Right hindlimb (tissue), 1 donor: ENCODE results near the gene CPM.
A peak's percentile ranks its signal among the peaks of the same experiment; 100 is the strongest.

Source experiments
- DNase-seq: peaks from one replicate; pipeline ENCODE4 v3.0.0-alpha.2; 2018

CPM gene

GRCh38 chr12:68932961-68933893 lies at the start of gene CPM:
CPM (minus strand) TSS chr12:68933171; CDS start chr12:68932837, 334 bp downstream.
- peak; percentile 58 for DNase-seq

GRCh38 chr12:68981516-68981915 lies 48.5 kb upstream of the CPM start:
- DNase-seq: no peak

- DNase-seq: no peak
Measured at GRCh38 chr12:68980476-68981212, 47.7 kb upstream of the CPM start.

- DNase-seq: no peak
Measured at GRCh38 chr12:68978678-68979077, 45.7 kb upstream of the CPM start.

- DNase-seq: no peak
Measured at GRCh38 chr12:68977909-68978610, 45.1 kb upstream of the CPM start.

GRCh38 chr12:68977335-68977734 lies 44.4 kb upstream of the CPM start:
- no peak for DNase-seq

- DNase-seq: no peak
Measured at GRCh38 chr12:68976395-68976841, 43.4 kb upstream of the CPM start.

- no peak for DNase-seq
Measured at GRCh38 chr12:68975811-68976210, 42.8 kb upstream of the CPM start.

GRCh38 chr12:68972595-68972994 lies 39.6 kb upstream of the CPM start:
- DNase-seq: no peak

GRCh38 chr12:68971404-68971803 lies 38.4 kb upstream of the CPM start:
- no peak for DNase-seq

GRCh38 chr12:68970951-68971350 lies 38.0 kb upstream of the CPM start:
- no peak for DNase-seq

- no peak for DNase-seq
Measured at GRCh38 chr12:68970306-68970705, 37.3 kb upstream of the CPM start.

- DNase-seq: no peak
Measured at GRCh38 chr12:68967046-68967445, 34.1 kb upstream of the CPM start.

- DNase-seq: no peak
Measured at GRCh38 chr12:68963856-68964745, 31.1 kb upstream of the CPM start.

- no peak for DNase-seq
Measured at GRCh38 chr12:68962877-68963855, 30.2 kb upstream of the CPM start.

- no peak for DNase-seq
Measured at GRCh38 chr12:68959891-68960464, 27.0 kb upstream of the CPM start.

- DNase-seq: no peak
Measured at GRCh38 chr12:68959143-68959858, 26.3 kb upstream of the CPM start.

- DNase-seq: no peak
Measured at GRCh38 chr12:68958322-68958721, 25.4 kb upstream of the CPM start.

GRCh38 chr12:68957273-68957672 lies 24.3 kb upstream of the CPM start:
- no peak for DNase-seq

GRCh38 chr12:68956466-68956865 lies 23.5 kb upstream of the CPM start:
- DNase-seq: no peak
